NCI-H1417 treated with DMSO at 0.1 percent for 48 hours (cell line): Measurements from ENCODE around the gene SBNO2.

Source experiments
- DNase-seq: peaks from one replicate; lab custom pipeline; 2025; lab: John Stamatoyannopoulos, UW

SBNO2 gene

GRCh38 chr19:1058112-1058511 lies 116.0 kb downstream of the SBNO2 start:
- no peak for DNase-seq
